ENCODE measurements around the gene SERPINB7. TPM values are rescaled to one million over a fixed set of nuclear protein-coding genes. Genes with fewer than 3 reads are reported as not detected.

SERPINB7 gene
- total RNA-seq, 1 experiment from 2014 or later = 0.19 TPM

DNA sequence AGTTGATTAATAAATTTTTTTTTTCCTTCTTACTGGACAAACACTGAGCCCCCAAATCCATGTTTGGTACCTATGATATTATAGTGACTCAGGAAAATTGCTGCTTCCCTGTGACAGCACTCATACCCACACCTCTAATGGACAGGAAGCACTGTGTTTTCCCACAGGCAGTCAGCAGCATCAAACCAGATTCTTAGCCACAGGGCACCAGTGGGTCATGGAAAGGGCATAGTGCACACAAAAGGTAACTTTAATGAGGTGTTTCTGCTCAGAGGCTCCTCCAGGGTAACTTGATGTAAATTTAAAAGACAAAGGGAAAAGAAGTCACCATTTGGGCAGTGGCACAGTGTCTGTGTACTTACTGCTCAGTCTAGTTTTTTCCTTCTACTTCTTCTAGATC, 38.3 kb upstream of the SERPINB7 start:
- peak; percentile 49 for DNase-seq

DNA sequence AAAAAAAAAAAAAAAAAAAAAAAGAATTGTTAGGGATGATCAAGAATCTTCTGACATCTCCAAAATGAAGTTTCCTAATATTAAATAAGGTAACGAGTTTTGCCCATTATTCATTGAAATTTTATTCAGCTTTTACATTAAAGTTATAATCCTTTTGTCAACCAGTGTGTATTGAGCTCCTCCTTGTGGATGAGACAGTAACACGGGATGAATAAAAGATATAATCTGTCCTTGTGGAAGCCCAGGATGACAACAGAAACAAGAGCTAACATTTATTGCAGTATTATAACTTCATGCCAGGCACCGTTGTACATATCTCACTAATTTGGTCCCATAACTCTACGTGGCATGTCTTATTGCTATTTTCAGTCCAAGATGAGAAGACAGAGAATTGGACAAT, 33.4 kb upstream of the SERPINB7 start:
- Mint-ChIP-seq H3K36me3 (ENCODE audit: insufficient read depth, unreplicated experiment) (no peaks in the 10 kb centered on the region), H3K4me3 (ENCODE audit: low read depth, unreplicated experiment) (no peak overlapping the region), H3K4me1 (ENCODE audit: low read depth, unreplicated experiment) (peaks cover 35% of the 10 kb centered on the region), H3K27me3 (ENCODE audit: unreplicated experiment) (no peaks in the 10 kb centered on the region), H3K27ac (ENCODE audit: unreplicated experiment) (no peak overlapping the region), H3K9me3 (ENCODE audit: low read depth, unreplicated experiment) (no peaks in the 10 kb centered on the region)
- intact Hi-C loops (cut with micrococcal nuclease; ENCODE audit: unreplicated experiment) = loop anchor here (1.0 to 2.0 kb wide), 2 partner anchors 163 to 223 kb away; no protein-coding TSS in a partner anchor
- CTCF ChIA-PET = interaction anchor here (0.6 to 3.5 kb wide), 27 partner anchors 10 to 1266 kb away, joined by 3 to 62 read pairs (median 6); no protein-coding TSS in a partner anchor
- TF ChIP-seq, protein P1, sequence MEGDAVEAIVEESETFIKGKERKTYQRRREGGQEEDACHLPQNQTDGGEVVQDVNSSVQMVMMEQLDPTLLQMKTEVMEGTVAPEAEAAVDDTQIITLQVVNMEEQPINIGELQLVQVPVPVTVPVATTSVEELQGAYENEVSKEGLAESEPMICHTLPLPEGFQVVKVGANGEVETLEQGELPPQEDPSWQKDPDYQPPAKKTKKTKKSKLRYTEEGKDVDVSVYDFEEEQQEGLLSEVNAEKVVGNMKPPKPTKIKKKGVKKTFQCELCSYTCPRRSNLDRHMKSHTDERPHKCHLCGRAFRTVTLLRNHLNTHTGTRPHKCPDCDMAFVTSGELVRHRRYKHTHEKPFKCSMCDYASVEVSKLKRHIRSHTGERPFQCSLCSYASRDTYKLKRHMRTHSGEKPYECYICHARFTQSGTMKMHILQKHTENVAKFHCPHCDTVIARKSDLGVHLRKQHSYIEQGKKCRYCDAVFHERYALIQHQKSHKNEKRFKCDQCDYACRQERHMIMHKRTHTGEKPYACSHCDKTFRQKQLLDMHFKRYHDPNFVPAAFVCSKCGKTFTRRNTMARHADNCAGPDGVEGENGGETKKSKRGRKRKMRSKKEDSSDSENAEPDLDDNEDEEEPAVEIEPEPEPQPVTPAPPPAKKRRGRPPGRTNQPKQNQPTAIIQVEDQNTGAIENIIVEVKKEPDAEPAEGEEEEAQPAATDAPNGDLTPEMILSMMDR (IDR thresholded peaks at IDR 0.05; ENCODE audit: unreplicated experiment) = peak; percentile 36
- no peak for DNase-seq
- BruUV-seq (replicated peaks) = no TSS peak

More for the DNA sequence above, 38.3 kb upstream of the SERPINB7 start:
- intact Hi-C loops (cut with micrococcal nuclease; ENCODE audit: unreplicated experiment) = loop anchor here (2.0 kb wide), 1 partner anchor 54 kb away; no protein-coding TSS in a partner anchor
- H3K9me3 Mint-ChIP-seq (ENCODE audit: low read depth, unreplicated experiment) = no peaks in the 10 kb centered on the region
- no TSS peak for BruUV-seq (replicated peaks)
- H3K27me3 Mint-ChIP-seq (ENCODE audit: unreplicated experiment) = no peaks in the 10 kb centered on the region
- peaks cover 48% of the 10 kb centered on the region for H3K4me1 Mint-ChIP-seq (ENCODE audit: low read depth, unreplicated experiment)
- CTCF ChIA-PET = no interaction called here
- H3K36me3 Mint-ChIP-seq (ENCODE audit: insufficient read depth, unreplicated experiment) = no peaks in the 10 kb centered on the region
- H3K4me3 Mint-ChIP-seq (ENCODE audit: low read depth, unreplicated experiment) = no peak overlapping the region
- TF ChIP-seq, protein P1 (IDR thresholded peaks at IDR 0.05; ENCODE audit: unreplicated experiment) = no peak
- peak overlapping the region; percentile 66 for H3K27ac Mint-ChIP-seq (ENCODE audit: unreplicated experiment)

GRCh38 chr18:63747006-63747405, 28.2 kb upstream of the SERPINB7 start:
- no peaks in the 10 kb centered on the region for H3K4me1 Mint-ChIP-seq (ENCODE audit: low read depth, unreplicated experiment)
- BruUV-seq (replicated peaks) = no TSS peak
- DNase-seq = no peak
- no peak overlapping the region for H3K4me3 Mint-ChIP-seq (ENCODE audit: low read depth, unreplicated experiment)
- intact Hi-C loops (cut with micrococcal nuclease; ENCODE audit: unreplicated experiment) = loop anchor here (5.0 kb wide), 1 partner anchor 100 kb away; no protein-coding TSS in a partner anchor
- H3K27ac Mint-ChIP-seq (ENCODE audit: unreplicated experiment) = no peak overlapping the region
- TF ChIP-seq, protein P1 (IDR thresholded peaks at IDR 0.05; ENCODE audit: unreplicated experiment) = no peak
- no peaks in the 10 kb centered on the region for H3K27me3 Mint-ChIP-seq (ENCODE audit: unreplicated experiment)
- no peaks in the 10 kb centered on the region for H3K9me3 Mint-ChIP-seq (ENCODE audit: low read depth, unreplicated experiment)
- no peaks in the 10 kb centered on the region for H3K36me3 Mint-ChIP-seq (ENCODE audit: insufficient read depth, unreplicated experiment)
- CTCF ChIA-PET = no interaction called here

GRCh38 chr18:63749489-63749888, 25.7 kb upstream of the SERPINB7 start:
- Mint-ChIP-seq H3K4me1 (ENCODE audit: low read depth, unreplicated experiment) (no peaks in the 10 kb centered on the region), H3K9me3 (ENCODE audit: low read depth, unreplicated experiment) (no peaks in the 10 kb centered on the region), H3K4me3 (ENCODE audit: low read depth, unreplicated experiment) (no peak overlapping the region), H3K36me3 (ENCODE audit: insufficient read depth, unreplicated experiment) (no peaks in the 10 kb centered on the region), H3K27me3 (ENCODE audit: unreplicated experiment) (no peaks in the 10 kb centered on the region), H3K27ac (ENCODE audit: unreplicated experiment) (no peak overlapping the region)
- TF ChIP-seq, protein P1 (IDR thresholded peaks at IDR 0.05; ENCODE audit: unreplicated experiment) = no peak
- no peak for DNase-seq
- CTCF ChIA-PET = no interaction called here
- no TSS peak for BruUV-seq (replicated peaks)
- intact Hi-C loops (cut with micrococcal nuclease; ENCODE audit: unreplicated experiment) = loop anchor here (5.0 kb wide), 1 partner anchor 98 kb away; no protein-coding TSS in a partner anchor
